GM12801 (cell line): ENCODE data around the gene OSBPL8.

Experiments used
- TF ChIP-seq, protein P1 (sequence below): IDR thresholded peaks from one replicate; pipeline ENCODE4 v1.5.1; 2011; ENCODE audit warnings: control low read depth; ENCODE audit not compliant: insufficient read length; ENCODE audit errors: extremely low read depth

OSBPL8 gene

GRCh38 chr12:76391461-76391860 is 168.1 kb downstream of the OSBPL8 start:
- TF ChIP-seq, protein P1, sequence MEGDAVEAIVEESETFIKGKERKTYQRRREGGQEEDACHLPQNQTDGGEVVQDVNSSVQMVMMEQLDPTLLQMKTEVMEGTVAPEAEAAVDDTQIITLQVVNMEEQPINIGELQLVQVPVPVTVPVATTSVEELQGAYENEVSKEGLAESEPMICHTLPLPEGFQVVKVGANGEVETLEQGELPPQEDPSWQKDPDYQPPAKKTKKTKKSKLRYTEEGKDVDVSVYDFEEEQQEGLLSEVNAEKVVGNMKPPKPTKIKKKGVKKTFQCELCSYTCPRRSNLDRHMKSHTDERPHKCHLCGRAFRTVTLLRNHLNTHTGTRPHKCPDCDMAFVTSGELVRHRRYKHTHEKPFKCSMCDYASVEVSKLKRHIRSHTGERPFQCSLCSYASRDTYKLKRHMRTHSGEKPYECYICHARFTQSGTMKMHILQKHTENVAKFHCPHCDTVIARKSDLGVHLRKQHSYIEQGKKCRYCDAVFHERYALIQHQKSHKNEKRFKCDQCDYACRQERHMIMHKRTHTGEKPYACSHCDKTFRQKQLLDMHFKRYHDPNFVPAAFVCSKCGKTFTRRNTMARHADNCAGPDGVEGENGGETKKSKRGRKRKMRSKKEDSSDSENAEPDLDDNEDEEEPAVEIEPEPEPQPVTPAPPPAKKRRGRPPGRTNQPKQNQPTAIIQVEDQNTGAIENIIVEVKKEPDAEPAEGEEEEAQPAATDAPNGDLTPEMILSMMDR, result no peak

- TF ChIP-seq, protein P1, result no peak
Observed at GRCh38 chr12:76387614-76388013, 172.0 kb downstream of the OSBPL8 start.

DNA sequence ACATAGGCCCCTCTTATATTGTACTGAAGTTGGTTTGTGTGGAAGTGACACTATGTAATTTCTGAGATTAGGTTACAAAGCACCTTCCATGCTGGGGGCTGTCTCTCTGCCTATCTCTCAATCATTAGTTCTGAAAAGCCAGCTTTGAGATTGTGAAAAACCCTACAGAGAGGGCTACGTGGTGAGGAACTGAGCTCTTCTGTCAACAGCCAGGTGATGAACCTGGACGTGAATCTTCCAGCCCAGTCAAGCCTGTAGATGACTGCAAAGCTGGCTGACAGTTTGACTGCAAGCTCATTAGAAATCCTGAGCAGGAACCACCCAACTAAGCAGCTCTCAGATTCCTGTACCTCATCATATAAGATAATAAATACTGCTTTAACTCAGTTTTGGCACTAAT is 175.0 kb downstream of the OSBPL8 start:
- TF ChIP-seq, protein P1, result no peak

- TF ChIP-seq, protein P1, result no peak
Observed at GRCh38 chr12:76383988-76384387, 175.6 kb downstream of the OSBPL8 start.

DNA sequence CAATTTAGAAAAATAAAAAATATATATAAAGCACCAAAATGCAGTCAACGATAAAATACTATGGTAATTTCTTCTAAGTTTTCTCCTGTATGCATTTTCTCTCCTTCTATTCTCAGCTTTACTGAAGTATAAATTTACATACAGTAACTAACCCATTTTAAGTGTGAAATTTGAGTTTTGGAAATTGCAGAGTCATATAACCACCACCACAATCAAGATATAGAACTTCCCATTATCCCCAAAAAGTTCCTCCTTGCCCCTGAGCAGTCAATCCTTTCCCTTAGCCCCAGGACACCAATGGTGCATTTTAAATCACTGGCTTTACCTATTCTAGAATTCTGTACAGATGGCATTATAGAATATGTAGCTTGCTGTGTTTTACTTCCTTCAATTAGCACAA is 180.3 kb downstream of the OSBPL8 start:
- TF ChIP-seq, protein P1, result no peak

DNA sequence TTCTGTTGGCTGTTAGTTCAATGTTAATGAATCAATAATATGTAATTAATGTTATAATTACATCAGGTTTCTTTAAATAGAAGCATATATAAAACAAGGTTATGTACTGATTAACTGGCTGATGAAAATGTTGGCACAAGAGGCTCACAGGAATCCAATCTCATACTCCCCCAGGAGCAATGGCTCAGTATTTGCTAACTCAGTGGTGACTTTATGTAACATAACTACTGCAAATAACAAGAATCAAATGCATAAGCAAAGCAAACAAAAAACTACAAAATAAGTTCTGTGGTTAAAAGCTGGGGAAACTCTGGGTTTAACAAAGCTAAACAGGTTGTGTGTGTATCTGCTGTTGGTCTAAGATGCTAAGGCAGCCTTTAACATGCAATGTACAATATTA is 183.6 kb downstream of the OSBPL8 start:
- TF ChIP-seq, protein P1, result no peak

GRCh38 chr12:76375470-76375869 is 184.1 kb downstream of the OSBPL8 start:
- TF ChIP-seq, protein P1, result no peak
